KMS-11 (cell line): ENCODE results near the gene CYP11A1.

Source experiments
- H2AFZ ChIP-seq: fragments of 200-600 bp; sonication (generic); 2 replicates; pipeline ENCODE4 v1.6.1; 2016; ENCODE audit warnings: antibody characterized with exemption, mixed run types, low read depth
- H3K27ac ChIP-seq: fragments of 200-600 bp; sonication (generic); 2 replicates; pipeline ENCODE4 v1.6.1; 2016; ENCODE audit warnings: mild to moderate bottlenecking, mixed run types
- H3K27me3 ChIP-seq: fragments of 200-600 bp; sonication (generic); 2 replicates; pipeline ENCODE4 v1.6.1; 2017; ENCODE audit warnings: mild to moderate bottlenecking, low read depth, mixed run types, moderate library complexity; ENCODE audit not compliant: insufficient read depth
- H3K36me3 ChIP-seq: fragments of 200-600 bp; sonication (generic); 2 replicates; pipeline ENCODE4 v1.6.1; 2017; ENCODE audit warnings: mild to moderate bottlenecking, mixed run types; ENCODE audit not compliant: insufficient read depth
- H3K4me1 ChIP-seq: fragments of 200-600 bp; sonication (generic); 2 replicates; pipeline ENCODE4 v1.6.1; 2016; ENCODE audit warnings: mild to moderate bottlenecking, low read depth, mixed run types; ENCODE audit not compliant: poor library complexity, severe bottlenecking
- H3K4me2 ChIP-seq: fragments of 200-600 bp; sonication (generic); 2 replicates; pipeline ENCODE4 v1.7.0; 2016; ENCODE audit warnings: mild to moderate bottlenecking, mixed run types
- H3K4me3 ChIP-seq: fragments of 200-600 bp; sonication (generic); IDR thresholded peaks from 2 replicates; pipeline ENCODE4 v1.6.1; 2017; ENCODE audit warnings: low read depth, low read length, mixed read lengths; ENCODE audit not compliant: insufficient read depth
- H3K79me2 ChIP-seq: fragments of 200-600 bp; sonication (generic); 2 replicates; pipeline ENCODE4 v1.6.1; 2016; ENCODE audit warnings: low read depth, mixed run types; ENCODE audit not compliant: insufficient read depth
- H3K9ac ChIP-seq: fragments of 200-600 bp; sonication (generic); 2 replicates; pipeline ENCODE4 v1.6.1; 2016; ENCODE audit warnings: mild to moderate bottlenecking, mixed run types
- H4K20me1 ChIP-seq: fragments of 200-600 bp; sonication (generic); 2 replicates; pipeline ENCODE4 v1.6.1; 2016; ENCODE audit warnings: mild to moderate bottlenecking, mixed run types; ENCODE audit not compliant: insufficient read depth
- CTCF ChIP-seq: fragments of 200-600 bp; sonication (generic); conservative IDR thresholded peaks from 2 replicates; pipeline ENCODE4 v1.6.1; 2017; ENCODE audit warnings: low read depth, mild to moderate bottlenecking, antibody characterized with exemption, low read length, moderate library complexity, mixed read lengths

The CYP11A1 gene

GRCh38 chr15:74397239-74398068 lies 30.0 kb upstream of the CYP11A1 start:
- Histone ChIP-seq H3K27me3 (no peaks in the 10 kb centered on the region), H3K27ac (no peak overlapping the region), H3K9ac (no peak overlapping the region), H3K4me1 (peaks cover 48% of the 10 kb centered on the region), H3K36me3 (no peaks in the 10 kb centered on the region), H2AFZ (no peak overlapping the region), H3K4me2 (no peak overlapping the region), H4K20me1 (no peaks in the 10 kb centered on the region), H3K4me3 (no peak overlapping the region), H3K79me2 (no peaks in the 10 kb centered on the region)
- no peak for TF ChIP-seq CTCF

GRCh38 chr15:74396445-74397238 lies 29.2 kb upstream of the CYP11A1 start:
- Histone ChIP-seq H3K27ac (no peak overlapping the region), H3K27me3 (no peaks in the 10 kb centered on the region), H2AFZ (no peak overlapping the region), H3K4me1 (peaks cover 40% of the 10 kb centered on the region), H3K4me2 (no peak overlapping the region), H3K36me3 (no peaks in the 10 kb centered on the region), H3K4me3 (no peak overlapping the region), H3K79me2 (no peaks in the 10 kb centered on the region), H3K9ac (no peak overlapping the region), H4K20me1 (no peaks in the 10 kb centered on the region)
- TF ChIP-seq CTCF = no peak

GRCh38 chr15:74396146-74396438 lies 28.6 kb upstream of the CYP11A1 start:
- H3K27me3 ChIP-seq = no peaks in the 10 kb centered on the region
- H2AFZ ChIP-seq = no peak overlapping the region
- H3K79me2 ChIP-seq = no peaks in the 10 kb centered on the region
- no peaks in the 10 kb centered on the region for H3K36me3 ChIP-seq
- H3K4me1 ChIP-seq = peaks cover 35% of the 10 kb centered on the region
- no peak overlapping the region for H3K4me2 ChIP-seq
- H3K4me3 ChIP-seq = no peak overlapping the region
- H3K9ac ChIP-seq = no peak overlapping the region
- H4K20me1 ChIP-seq = no peaks in the 10 kb centered on the region
- no peak overlapping the region for H3K27ac ChIP-seq
- TF ChIP-seq CTCF = no peak

- no peak overlapping the region for H3K4me3 ChIP-seq
- no peaks in the 10 kb centered on the region for H3K27me3 ChIP-seq
- no peaks in the 10 kb centered on the region for H4K20me1 ChIP-seq
- H3K36me3 ChIP-seq = no peaks in the 10 kb centered on the region
- peaks cover 29% of the 10 kb centered on the region for H3K4me1 ChIP-seq
- H3K4me2 ChIP-seq = no peak overlapping the region
- H3K79me2 ChIP-seq = no peaks in the 10 kb centered on the region
- no peak overlapping the region for H3K27ac ChIP-seq
- no peak overlapping the region for H2AFZ ChIP-seq
- H3K9ac ChIP-seq = no peak overlapping the region
- no peak for TF ChIP-seq CTCF
Observed at GRCh38 chr15:74395319-74396145, 28.1 kb upstream of the CYP11A1 start.
